Lung (tissue), 12 donors: Measurements from ENCODE around the gene CDC45. TPM values are rescaled to one million over a fixed set of nuclear protein-coding genes. Genes with fewer than 3 reads are reported as not detected.

Experiments used
- ATAC-seq: fragments of 200-7000 bp; cut with Tn5 transposase; one replicate; pipeline ENCODE4 v1.9.1; 2020; ENCODE audit warnings: moderate number of reproducible peaks; ENCODE audit not compliant: insufficient read depth, low FRiP score
- DNase-seq, 3 donors: peaks; one replicate each; pipeline ENCODE4 v3.0.0-alpha.2; 2013 to 2017
- H3K27ac ChIP-seq, 2 donors: one replicate each; pipeline ENCODE4 v1.5.1; 2013; ENCODE audit warnings: mild to moderate bottlenecking in 2 of 2, moderate library complexity in 2 of 2, control low read depth in 1 of 2, inconsistent platforms in 1 of 2, low read depth in 1 of 2, low read length in 1 of 2
- H3K27me3 ChIP-seq, 3 donors: one replicate each; pipeline ENCODE4 v1.5.1; 2013; ENCODE audit warnings: low read length in 2 of 3; ENCODE audit not compliant: control insufficient read depth in 3 of 3, insufficient read depth in 3 of 3
- H3K36me3 ChIP-seq, 4 donors: one replicate each; pipeline ENCODE4 v1.5.1; 2013; ENCODE audit warnings: low read length in 4 of 4, mild to moderate bottlenecking in 1 of 4, moderate library complexity in 1 of 4; ENCODE audit not compliant: control insufficient read depth in 4 of 4, insufficient read depth in 4 of 4
- H3K4me1 ChIP-seq, 5 donors: one replicate each; pipeline ENCODE4 v1.5.1; 2013; ENCODE audit warnings: low read length in 5 of 5, mild to moderate bottlenecking in 2 of 5, moderate library complexity in 1 of 5; ENCODE audit not compliant: control insufficient read depth in 5 of 5, insufficient read depth in 5 of 5
- H3K4me3 ChIP-seq: one replicate; pipeline ENCODE4 v1.5.1; 2013; ENCODE audit warnings: mild to moderate bottlenecking, control low read depth, moderate library complexity
- H3K9ac ChIP-seq, 2 donors: one replicate each; pipeline ENCODE4 v1.5.1; 2013; ENCODE audit warnings: low read length in 2 of 2, control low read depth in 1 of 2; ENCODE audit not compliant: insufficient read depth in 1 of 2
- H3K9me3 ChIP-seq, 4 donors: one replicate each; pipeline ENCODE4 v1.5.1; 2013; ENCODE audit warnings: low read length in 3 of 4, mild to moderate bottlenecking in 1 of 4, moderate library complexity in 1 of 4; ENCODE audit not compliant: control insufficient read depth in 4 of 4, insufficient read depth in 3 of 4
- WGBS, 2 donors: extraction: QIAGEN DNeasy Blood & Tissue Kit; methylation state at CpG; one replicate each; pipeline ENCODE4 v1.1.7; 2013; 5-methylcytosine and 5-hydroxymethylcytosine counted together
- polyA plus RNA-seq, 2 donors: library from polyadenylated mRNA; stranded (reverse); fragments of 200-250 nt; gene quantifications; one replicate each; pipeline ENCODE4 v1.2.1, GENCODE V29; 2013
- total RNA-seq, 2 donors: library from RNA; depleted of rRNA in 1 of 2; stranded (reverse); fragments of >200 nt in 1 of 2; gene quantifications; one replicate each; pipeline ENCODE4 v1.2.1, GENCODE V29; 2014 to 2021
- TF ChIP-seq, protein P1 (sequence below): IDR thresholded peaks from 2 replicates; pipeline ENCODE4 v1.5.1; 2012; ENCODE audit warnings: mild to moderate bottlenecking; ENCODE audit errors: control extremely low read depth, extremely low read depth
- donor health status: control.
- donor health status: control.
- donor health status: Bipolar disorder and iron deficiency.
- donor health status: healthy.
- donor health status: DM: yes; HTN: yes; CAD: no.

CDC45 gene
- total and polyA plus RNA-seq, 4 donors: 2.1 to 6.8 (median 3.1) TPM

- ATAC-seq (no peak), DNase-seq (no peak)
- WGBS, 2 donors: 77 to 81% methylated on average over 18 of the region's 18 CpGs
- no peaks in the 10 kb centered on the region for H3K36me3 ChIP-seq
- TF ChIP-seq, protein P1, sequence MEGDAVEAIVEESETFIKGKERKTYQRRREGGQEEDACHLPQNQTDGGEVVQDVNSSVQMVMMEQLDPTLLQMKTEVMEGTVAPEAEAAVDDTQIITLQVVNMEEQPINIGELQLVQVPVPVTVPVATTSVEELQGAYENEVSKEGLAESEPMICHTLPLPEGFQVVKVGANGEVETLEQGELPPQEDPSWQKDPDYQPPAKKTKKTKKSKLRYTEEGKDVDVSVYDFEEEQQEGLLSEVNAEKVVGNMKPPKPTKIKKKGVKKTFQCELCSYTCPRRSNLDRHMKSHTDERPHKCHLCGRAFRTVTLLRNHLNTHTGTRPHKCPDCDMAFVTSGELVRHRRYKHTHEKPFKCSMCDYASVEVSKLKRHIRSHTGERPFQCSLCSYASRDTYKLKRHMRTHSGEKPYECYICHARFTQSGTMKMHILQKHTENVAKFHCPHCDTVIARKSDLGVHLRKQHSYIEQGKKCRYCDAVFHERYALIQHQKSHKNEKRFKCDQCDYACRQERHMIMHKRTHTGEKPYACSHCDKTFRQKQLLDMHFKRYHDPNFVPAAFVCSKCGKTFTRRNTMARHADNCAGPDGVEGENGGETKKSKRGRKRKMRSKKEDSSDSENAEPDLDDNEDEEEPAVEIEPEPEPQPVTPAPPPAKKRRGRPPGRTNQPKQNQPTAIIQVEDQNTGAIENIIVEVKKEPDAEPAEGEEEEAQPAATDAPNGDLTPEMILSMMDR: no peak
- H3K9me3 ChIP-seq: no peaks in the 10 kb centered on the region
- no peak overlapping the region for H3K27ac ChIP-seq
- no peaks in the 10 kb centered on the region for H3K27me3 ChIP-seq
- no peak overlapping the region for H3K4me3 ChIP-seq
- H3K9ac ChIP-seq: no peak overlapping the region
- peaks cover 0 to 3% (median 0%) of the 10 kb centered on the region in 5 donors for H3K4me1 ChIP-seq
Measured at GRCh38 chr22:19504900-19505734, 25.4 kb downstream of the CDC45 start.

GRCh38 chr22:19505735-19506126 is 26.0 kb downstream of the CDC45 start:
- Histone ChIP-seq H3K9ac (no peak overlapping the region), H3K27ac (no peak overlapping the region), H3K4me3 (no peak overlapping the region), H3K36me3 (no peaks in the 10 kb centered on the region), H3K4me1 (peaks cover 0 to 3% (median 0%) of the 10 kb centered on the region in 5 donors), H3K27me3 (no peaks in the 10 kb centered on the region), H3K9me3 (no peaks in the 10 kb centered on the region)
- ATAC-seq: no peak
- WGBS, 2 donors: 81 to 93% methylated on average over 5 of the region's 5 CpGs
- TF ChIP-seq, protein P1: no peak
- no peak for DNase-seq

DNA sequence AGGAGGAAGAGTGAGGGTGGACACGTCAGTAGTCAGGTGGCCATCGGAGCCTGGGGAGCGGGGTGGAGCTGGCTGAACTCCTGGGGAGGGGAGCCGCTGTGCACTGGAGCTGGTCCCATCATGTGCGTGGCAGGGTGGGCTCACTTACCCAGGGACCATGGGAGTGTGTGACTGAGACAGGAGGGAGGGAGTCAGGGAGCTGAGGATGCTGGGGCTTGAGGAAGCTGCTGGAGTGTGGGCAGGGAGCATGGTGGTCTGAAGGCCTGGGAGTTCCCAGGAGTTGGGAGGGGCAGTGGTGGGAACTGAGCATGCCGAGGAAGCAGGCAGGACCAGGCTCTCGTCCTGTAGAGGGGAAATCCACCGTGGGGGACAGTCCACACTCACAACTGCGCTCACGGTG is 26.5 kb downstream of the CDC45 start:
- H3K27me3 ChIP-seq: no peaks in the 10 kb centered on the region
- H3K4me3 ChIP-seq: no peak overlapping the region
- H3K36me3 ChIP-seq: no peaks in the 10 kb centered on the region
- DNase-seq: no peak
- TF ChIP-seq, protein P1: no peak
- ATAC-seq: no peak
- H3K27ac ChIP-seq: no peak overlapping the region
- no peaks in the 10 kb centered on the region for H3K9me3 ChIP-seq
- H3K9ac ChIP-seq: no peak overlapping the region
- H3K4me1 ChIP-seq: peaks cover 0 to 3% (median 0%) of the 10 kb centered on the region in 5 donors
- WGBS, 2 donors: 92 to 95% methylated on average over 10 of the region's 10 CpGs
